ENCODE data around the gene LRIG1.

DNA sequence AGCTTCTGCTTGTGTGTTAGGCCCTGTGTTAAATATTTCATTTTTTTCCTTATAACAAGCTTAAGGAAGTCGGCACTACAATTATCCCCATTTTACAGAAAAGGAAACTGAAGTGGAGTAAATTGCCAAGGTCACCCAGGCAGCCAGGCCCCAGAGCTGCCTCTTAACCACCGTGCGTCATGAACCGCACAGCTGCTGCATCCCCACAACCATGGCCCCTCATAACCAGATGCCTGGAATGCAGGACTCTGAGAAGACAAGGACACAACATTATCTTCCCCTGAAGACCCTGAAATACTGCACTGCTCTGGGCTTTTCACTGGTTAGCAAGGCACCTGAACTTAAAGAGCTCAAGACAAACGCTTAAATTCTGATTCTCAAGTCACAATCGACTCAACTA, 14.6 kb downstream of the LRIG1 start:
- no peak for TF ChIP-seq EZH2 (IDR thresholded peaks at IDR 0.05; ENCODE audit: borderline replicate concordance, low read depth, low read length, poor library complexity, severe bottlenecking)
- TF ChIP-seq, protein P1, sequence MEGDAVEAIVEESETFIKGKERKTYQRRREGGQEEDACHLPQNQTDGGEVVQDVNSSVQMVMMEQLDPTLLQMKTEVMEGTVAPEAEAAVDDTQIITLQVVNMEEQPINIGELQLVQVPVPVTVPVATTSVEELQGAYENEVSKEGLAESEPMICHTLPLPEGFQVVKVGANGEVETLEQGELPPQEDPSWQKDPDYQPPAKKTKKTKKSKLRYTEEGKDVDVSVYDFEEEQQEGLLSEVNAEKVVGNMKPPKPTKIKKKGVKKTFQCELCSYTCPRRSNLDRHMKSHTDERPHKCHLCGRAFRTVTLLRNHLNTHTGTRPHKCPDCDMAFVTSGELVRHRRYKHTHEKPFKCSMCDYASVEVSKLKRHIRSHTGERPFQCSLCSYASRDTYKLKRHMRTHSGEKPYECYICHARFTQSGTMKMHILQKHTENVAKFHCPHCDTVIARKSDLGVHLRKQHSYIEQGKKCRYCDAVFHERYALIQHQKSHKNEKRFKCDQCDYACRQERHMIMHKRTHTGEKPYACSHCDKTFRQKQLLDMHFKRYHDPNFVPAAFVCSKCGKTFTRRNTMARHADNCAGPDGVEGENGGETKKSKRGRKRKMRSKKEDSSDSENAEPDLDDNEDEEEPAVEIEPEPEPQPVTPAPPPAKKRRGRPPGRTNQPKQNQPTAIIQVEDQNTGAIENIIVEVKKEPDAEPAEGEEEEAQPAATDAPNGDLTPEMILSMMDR (conservative IDR thresholded peaks at IDR 0.05; ENCODE audit: low read depth, low read length): no peak

Measured in A673 (cell line).